SKM-1 treated with dmso at 0.1 percent for 144 hours (cell line): ENCODE results near the gene EPS8L3.
"Not testable (repeated sequence)": the region's sequence is repeated elsewhere in the genome, so short reads cannot be mapped to it uniquely, and the experiment has no call there.

ENCODE experiments used
- DNase-seq: peaks from one replicate; lab custom pipeline; 2025; ENCODE audit not compliant: unreplicated experiment; lab: John Stamatoyannopoulos, UW

EPS8L3 gene

DNA sequence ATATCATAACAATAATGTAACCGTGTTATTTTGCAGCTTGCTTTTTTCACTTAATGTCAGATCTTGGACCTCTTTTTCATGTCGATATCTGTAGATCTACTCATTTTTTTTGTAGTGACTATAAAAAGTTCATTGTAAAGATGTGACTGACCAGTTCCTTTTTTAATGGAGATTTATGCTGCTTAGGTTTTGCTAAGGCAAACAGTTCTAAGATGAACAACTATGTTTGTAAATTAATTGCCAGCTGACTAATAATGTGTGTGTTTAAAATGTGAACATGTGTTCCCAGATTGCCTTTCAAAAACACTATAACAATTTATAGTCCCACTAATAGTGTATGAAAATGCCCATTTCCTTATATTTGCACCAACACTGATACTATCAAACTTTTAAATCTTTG is 18.1 kb upstream of the EPS8L3 start:
- no peak for DNase-seq

DNA sequence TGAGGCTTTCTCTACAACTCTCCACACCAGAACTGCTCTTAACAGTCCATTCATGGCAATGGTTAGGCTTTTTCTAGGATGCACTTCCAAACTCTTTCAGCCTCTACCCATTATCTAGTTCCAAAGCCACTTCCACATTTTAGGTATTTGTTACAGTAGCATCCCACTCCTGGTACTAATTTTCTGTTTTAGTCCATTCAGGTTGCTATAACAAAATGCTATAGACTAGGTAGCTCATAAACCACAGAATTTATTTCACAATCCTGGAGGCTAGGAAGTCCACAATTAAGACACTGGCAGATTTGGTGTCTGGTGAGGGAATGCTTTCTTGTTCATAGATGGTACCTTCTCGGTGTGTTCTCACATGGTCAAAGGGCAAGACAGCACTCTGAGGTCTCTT is 17.3 kb upstream of the EPS8L3 start:
- DNase-seq, result no peak

DNA sequence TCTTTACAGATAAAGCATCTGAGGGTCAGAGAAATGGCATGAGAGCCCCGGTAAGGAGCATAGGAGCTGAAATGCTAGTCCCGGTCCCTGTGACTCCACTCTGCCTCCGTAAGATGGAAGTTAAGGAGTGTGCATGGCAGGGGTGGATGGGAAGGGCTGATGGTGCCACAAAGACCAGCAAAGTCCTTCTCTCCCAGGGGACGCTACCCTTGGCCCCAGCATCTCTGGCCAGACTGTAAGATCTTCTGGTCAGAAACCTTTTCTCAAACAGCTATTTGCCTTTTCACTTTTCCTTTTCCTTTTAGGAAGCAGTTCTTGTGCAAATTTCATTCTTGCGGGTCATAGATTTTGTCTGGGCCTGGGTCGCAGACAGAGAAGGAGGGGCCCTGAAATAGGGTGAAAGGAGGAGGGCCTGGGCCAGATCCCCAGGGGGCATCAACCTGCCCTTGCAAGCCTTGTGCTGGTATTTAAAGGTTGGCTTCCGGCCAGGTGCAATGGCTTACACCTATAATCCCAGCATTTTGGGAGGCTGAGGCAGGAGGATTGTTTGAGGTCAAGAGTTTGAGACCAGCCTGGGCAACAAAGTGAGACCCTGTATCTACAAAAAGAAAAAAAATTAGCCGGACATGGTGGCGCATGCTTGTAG is 14.4 kb upstream of the EPS8L3 start:
- no peak for DNase-seq

DNA sequence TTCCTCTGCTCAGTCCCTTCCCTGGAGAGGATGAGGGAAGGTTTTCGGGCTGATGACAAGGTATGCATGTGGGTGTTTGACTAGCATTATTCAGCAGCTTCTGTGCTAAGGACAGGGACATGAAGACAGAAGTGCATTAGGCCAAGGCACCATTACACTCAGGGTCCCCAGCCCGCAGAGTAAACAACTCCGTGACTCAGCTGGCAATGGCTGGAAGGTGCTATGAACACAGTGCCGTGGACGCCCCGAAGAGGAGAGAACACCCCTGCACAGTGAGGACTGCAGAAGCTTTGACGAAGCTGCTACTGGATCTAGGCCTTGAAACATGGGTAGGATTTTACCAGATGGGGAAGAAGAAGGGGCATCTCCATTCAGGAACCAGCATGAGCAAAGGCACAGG is 13.7 kb upstream of the EPS8L3 start:
- no peak for DNase-seq

DNA sequence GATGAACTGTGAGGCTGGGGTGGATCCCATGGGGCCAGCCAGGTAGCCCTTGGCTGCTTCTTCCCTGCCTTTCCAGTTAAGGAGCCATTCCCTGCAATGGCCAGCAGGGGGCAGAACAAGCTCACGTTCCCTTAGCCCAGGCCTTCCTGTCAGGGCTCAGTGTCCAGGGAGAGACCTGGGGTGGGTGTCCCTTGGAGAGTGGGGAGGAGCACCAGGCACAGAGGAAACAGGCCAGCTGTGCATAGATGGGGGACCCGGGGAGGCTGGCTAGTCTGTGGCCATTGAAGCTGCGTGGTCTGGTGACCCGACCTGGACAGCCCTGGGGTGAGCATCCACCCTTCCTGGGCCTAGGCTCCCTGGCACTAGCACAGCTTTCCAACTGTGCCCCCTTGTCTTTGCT is 13.2 kb upstream of the EPS8L3 start:
- DNase-seq, result peak; percentile 77

DNA sequence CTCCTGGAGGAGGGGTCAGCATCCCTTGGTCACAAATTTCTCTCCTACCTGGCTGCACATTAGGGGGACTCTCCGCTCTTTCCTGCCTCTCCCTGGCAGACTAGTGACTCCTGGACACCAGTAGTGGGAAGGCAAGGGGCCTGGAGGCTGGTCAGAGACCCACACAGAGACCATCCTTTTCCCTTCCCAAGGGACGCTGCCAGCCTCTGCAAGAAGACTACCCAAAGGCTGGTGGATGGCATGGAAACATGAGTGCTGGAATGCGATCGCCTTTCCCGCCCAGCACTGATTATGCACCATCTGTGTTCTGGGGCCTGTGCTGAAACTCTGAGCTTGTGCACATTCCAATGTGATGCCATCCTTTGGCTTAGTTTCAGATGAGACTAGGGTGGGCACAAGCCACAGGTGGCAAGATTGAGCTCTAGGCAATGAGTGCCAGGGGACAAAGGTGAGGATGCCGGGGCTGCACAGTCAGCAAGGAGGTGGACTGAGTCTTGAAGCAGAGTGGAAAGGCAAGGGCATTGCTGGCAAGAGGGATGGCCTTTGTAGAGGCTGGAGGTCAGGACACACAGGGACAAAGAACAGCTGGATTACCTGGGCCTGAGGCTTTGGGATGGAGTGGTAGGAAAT is 12.6 kb upstream of the EPS8L3 start:
- no peak for DNase-seq

DNA sequence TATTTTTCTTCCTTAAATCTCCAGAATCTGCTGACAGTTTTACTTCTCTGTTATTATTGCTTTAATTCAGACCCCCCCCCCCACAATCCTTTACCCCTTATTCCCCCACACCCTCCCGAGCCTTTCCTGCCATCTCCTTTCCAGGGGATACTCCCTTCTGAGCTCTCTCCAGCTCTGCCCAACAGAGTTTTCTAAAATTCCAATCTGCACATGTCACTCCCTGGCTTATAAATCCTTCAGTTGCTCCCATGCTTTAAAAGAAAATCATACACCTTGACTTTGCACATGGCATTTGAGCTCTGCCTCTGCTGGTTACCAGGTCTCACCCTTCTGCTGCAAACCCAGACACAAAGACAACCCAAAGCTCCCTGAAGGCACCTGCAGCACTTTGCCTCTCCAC is 11.7 kb upstream of the EPS8L3 start:
- no peak for DNase-seq

DNA sequence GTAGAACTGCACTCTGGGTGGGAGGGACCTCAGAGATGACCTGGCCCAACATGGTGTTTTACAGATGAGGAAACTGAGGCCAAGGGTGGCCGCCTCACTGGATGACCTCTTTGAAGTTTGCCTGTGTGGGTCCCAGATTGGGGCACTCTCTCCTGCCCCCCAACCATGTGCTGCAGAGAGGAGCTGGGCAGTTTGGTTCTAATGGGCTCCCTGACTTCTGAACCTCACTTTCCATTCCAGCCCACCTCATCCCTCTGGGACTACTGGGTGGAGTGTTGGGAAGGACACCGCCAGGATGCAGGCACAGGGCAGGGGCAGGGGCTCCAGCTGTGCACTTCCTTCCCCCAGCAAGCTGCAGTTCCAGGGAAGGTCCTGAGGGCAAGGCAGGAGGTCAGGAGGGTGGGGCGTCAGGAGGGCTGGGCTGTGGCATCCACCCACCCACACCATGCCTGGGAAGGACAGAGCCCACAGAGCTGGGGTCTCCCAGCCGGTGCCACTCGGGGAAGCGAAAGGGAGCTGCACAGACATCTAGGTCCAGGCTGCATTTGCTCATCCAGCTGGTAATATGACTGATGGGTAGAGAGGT is 10.3 kb upstream of the EPS8L3 start:
- DNase-seq, result no peak

DNA sequence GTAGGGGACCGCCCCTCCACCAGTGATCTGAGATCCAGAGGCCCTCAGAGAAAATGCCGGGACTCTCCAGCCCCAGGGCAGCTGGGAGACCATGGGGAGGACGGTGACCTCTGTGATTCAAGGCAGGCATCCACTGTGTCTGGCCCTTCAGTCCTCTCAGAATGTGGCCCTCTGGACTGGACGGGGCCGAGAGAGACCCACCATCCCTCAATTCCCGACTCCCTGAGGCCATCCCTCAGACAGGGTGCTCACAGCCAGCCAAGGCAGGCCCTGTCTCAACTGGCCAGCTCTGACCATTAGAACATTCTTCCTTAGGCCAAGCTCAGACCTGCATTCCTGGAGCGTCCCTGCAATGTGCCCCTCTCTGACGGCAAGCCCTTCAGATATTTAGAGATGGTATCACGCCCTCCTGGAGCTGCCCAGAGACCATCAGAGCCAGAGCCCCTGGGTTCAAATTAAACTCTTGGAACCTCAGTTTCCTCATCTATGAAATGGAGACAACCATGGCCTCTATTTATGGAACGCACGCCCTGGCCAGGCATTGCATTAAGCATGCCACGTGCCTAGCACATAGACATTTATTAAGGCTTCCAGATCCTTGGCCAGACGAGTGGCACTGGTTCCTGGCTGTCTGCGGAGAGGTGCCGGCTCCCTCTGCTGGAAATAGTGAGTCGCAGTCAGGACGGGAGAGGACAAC is 9.6 kb upstream of the EPS8L3 start:
- DNase-seq, result peak; percentile 89

DNA sequence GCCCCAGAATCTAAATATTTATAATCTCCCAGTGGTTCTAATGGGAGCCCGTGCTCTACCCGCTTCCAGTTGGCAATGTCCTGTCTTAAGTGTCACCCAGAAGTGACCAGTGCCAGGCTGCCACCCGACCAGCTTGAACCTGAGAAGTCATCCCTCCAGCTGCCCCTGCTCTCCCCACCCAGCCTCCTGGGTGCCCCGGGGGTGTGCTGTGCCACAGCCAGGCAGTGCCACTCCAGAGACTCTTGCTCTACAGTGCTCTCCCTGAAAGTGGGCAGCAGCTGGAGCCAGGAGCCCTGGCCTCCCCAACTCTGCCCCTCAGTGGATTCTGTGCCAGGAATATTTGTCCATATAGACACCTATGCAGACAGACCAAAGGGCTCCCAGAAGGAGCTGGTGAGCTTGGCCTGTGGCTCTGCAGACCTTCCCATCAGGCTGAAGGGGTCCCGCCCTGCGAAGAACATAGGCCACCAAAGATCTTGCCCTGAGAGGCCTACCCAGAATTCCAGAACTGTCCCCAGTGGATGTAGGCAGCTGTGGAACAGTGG is 9.0 kb upstream of the EPS8L3 start:
- no peak for DNase-seq

DNA sequence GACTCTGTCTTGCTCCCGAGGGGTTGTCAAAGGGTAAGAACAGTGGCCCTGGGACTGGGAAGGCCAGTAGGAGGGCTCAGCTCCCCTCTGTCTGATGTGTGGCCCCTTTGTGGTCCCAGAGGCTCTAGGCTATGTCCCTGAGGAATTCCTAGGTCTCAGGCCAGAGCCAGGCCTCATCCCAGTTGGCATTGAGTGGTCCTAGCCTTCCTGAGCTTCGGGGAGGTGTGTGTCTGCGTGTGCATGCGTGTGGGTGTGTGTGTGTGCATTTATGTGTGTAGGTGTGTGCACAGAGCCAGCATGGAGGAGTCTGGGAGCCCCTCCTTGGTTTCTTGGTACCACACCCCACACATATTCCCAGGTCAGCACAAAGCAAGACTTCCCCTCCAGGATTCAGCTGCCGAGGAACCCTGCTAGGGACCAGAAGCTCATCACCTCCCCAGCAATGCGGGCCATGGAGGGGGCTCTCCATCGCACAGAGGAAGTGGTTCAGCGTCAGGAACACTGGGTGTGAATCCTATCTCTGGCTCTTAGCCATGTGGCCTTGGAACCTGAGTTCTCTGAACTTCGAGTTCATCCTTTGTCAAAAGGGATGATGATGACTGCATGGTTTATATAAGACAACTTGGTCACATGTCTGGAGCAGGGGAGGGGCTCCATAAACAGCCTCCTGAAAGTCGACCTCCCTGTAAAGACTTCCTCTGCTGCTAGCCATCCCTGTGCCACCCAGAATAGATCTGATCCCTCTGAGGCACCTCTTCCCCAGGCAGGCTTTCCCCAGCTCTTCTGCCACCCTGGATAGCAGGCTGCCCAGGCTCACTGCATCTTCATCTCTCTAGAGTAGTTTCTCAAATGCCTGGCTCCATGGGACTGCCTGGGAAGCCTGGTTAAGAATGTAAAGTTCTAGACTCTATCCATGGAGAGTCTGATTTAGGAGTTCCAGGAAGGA is 8.3 kb upstream of the EPS8L3 start:
- no peak for DNase-seq

DNA sequence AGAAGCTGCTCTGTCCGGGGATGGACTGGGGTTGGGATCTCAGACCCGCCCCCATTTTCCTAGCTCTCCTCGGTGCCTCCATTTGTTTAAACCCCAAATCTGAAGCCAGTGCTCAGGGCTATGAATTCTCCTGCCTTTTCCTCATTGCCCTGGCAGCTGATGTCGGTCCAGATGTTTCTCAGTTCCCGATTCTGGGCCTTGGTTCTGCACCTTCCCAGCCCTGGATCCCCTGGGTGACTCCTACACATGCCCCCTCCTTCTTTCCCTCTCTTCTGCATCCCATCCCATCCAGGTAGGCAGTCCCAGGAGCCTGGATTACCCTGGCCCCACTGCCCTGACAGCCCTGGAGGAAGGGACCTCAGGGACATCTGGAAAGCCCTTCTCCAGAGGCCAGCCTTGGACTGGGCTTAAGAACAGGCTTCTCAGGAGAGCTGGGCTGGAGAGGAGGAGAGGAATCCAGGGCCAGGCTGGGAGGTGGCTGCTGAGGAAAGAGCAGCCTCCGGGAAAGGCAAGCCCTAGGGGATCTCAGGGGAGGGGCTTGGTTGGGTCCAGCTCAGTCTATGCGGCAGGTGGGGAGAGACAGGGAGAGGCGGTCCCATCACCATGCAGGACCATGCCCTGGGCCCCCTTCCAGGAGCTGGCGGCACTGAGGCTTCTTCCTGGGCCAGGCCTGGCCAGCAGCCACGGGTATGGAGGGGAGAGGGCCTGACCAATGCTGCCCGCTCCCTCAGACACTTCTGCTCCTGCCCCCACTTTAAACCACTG is 6.8 kb upstream of the EPS8L3 start:
- no peak for DNase-seq

DNA sequence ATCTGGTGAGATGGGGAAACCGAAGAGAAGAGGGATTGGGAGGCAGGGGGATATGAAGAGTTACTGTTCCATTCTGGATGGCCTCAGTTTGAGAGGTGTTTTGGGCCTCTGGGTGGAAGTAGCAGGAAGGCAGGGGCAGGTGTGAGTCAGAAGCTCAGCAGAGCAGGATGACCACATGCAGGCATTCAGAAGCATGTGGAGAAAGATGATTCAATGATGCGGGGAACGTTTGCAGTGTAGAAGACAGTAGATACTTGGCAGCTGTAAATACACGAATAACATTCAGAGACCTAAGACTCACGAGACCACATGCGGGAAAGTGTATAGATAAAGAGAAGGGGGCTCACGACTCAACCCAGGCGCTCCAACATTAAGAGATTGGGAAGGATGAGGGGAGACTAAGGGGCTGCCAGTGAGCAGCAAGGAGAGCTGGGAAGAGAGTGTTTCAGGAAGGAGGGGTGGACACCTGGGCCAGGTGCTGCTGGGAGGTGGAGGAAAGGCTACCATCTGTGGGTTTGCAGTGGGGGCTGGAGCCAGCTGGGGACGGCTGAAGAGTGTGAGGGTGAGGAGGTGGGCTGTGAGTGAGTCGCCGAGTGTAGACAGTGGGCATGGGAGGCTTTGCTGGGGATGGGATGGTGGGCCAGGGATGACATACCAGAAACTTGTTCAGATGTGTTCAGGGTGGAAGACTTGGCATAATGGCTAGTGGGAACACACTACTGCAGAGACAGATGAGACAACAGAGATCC is 5.8 kb upstream of the EPS8L3 start:
- DNase-seq, result no peak

DNA sequence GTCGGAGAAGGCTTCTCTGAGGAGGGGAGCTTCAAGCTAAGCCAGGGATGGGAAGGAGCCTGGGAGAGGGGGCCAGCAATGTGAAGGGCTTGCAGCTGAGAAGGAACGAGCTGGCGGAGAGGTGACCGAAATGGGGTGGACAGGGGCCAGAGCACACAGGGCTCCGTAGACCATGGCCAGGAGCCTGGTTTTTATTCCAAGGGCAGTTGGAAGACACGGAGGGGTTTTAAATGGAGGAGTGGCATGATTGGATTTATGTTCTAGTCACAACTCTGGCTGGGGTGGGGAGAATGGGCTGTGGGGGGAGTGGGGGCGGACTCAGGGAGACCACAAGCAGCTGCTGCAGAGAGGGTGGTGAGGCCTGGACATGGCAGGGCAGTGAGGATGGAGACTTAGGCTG is 5.1 kb upstream of the EPS8L3 start:
- DNase-seq, result no peak

DNA sequence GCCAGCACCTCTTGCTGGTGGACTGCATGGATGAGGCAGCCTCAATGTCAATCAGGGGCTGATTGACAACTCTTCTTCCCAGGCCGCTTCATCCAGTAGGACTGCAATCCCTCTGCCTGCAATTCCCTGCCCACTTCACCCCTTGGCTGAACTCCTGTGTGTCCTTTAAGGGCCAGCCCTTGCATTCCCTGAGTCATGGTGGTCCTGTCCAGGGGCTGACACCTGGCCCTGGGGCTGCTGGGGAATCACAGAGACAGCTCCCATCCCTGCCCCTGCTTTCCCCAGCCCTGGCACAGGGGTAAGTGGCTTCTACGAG is 4.6 kb upstream of the EPS8L3 start:
- DNase-seq, result no peak

DNA sequence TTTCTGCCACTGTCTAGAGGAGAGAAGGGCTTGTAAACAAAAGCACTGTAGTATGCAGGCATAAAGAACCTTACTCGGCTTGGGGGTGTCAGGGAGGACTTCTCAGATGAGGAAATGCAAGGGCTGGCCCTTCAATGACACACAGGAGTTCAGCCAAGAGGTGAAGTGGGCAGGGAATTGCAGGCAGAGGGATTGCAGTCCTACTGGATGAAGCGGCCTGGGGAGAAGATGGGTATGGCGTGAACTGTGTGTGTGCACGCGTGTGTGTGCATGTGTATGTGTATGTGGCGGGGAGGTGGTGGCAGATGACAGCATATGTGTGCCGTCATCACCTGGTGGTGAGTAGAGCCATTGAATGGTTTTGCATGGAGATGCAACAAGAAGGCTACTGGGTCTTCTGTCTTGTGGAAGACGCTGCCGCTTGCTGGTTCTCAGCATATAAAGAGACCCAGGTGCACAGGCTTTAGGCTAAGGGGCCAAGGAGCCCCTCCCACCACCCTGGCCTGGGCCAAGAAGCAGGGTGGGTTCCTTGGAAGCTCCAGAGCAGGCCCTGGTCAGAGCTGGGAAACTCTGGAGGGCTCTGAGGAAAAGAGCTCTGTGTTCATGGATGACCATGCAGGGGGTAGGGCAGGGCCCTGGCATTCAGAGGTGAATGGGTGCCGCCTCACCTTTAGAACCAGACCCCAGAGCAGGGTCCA is 4.1 kb upstream of the EPS8L3 start:
- DNase-seq, result no peak

DNA sequence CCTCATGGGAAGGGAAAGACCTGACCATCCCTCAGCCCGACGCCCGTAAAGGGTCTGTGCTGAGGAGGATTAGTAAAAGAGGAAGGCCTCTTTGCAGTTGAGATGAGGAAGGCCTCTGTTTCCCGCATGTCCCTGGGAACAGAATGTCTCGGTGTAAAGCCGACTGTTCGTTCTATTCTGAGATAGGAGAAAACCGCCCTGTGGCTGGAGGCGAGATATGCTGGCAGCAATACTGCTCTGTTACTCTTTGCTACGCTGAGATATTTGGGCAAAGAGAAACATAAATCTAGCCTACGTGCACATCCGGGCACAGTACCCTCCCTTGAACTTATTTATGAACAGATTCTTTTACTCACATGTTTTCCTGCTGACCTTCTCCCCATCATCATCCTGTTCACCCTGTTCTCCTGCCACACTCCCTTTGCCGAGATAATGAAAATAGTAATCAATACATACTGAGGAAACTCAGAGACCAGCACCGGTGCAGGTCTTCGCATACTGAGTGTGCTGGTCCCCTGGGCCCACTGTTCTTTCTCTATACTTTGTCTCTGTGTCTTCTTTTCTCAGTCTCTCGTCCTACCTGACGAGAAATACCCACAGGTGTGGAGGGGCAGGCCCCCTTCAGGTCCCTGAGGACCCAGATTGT is 3.4 kb upstream of the EPS8L3 start:
- not testable (repeated sequence) for DNase-seq

DNA sequence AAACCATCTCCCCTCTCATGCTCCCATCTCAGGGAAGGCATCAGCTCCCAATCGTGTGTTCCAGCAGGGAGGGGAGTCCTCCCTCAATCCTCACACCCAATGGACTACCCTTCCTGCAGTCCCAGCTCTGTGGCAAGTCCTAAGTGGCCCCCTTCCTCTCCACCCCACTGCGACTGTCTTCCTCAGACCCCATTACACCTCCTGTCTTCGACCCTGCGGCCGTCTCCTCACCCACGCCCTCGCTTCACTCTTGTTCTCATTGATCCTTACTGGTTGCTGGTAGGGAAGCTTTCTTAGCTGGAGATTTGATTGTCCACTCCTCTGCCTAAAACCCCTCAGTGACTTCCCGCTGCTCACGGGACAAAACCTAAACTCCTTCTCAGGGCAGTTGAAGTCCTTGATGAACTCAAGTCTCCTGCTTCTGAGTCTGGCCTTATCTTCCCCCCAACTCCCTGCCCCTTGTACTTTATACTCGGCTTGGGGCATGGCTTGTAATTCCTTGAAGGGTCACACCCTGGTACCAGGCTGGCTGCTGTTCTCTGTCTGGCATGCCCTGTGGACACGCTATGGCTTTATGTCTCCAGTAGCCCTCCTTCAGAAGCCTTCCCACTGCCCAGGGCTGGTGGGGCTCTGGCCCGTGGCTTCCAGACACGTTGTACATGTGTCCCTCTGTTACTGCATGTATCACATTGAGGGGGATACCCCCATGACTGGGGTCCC is 2.3 kb upstream of the EPS8L3 start:
- no peak for DNase-seq
